Measurements from ENCODE around the gene ZNF853. TPM values are rescaled to one million over a fixed set of nuclear protein-coding genes. Genes with fewer than 3 reads are reported as not detected.

ZNF853 gene
- total and polyA plus RNA-seq, 2 donors (not counting 3 experiments of a cell fraction or from before 2014, with no cell fraction given) = 0.47 to 0.58 TPM

GRCh38 chr7:6600093-6600492 lies 15.3 kb upstream of the ZNF853 start:
- CTCF ChIA-PET = interaction anchor here (1.0 to 1.3 kb wide), 2 partner anchors 10 to 84 kb away, joined by 4 to 6 read pairs; partner anchors contain the start of gene INTS15
- no peak overlapping the region for H3K9ac ChIP-seq (replicated peaks; ENCODE audit: extremely low read depth, insufficient read depth, low read length)
- no peak for FAIRE-seq

GRCh38 chr7:6604458-6604857 lies 11.0 kb upstream of the ZNF853 start:
- dilution Hi-C loops (cut with MboI; ENCODE audit: extremely low pct_ligation_motif_present, low sequenced_read_pairs) = no loop called here

More at GRCh38 chr7:6600093-6600492, 15.3 kb upstream of the ZNF853 start:
- H3K27ac ChIP-seq (ENCODE audit: insufficient read depth, low read depth, low read length) = no peak overlapping the region
- DNase-seq (ENCODE audit: low read depth, low spot score) = no peak
- no peak for TF ChIP-seq MAX (IDR thresholded peaks at IDR 0.05; ENCODE audit: insufficient read depth, insufficient read length)
- H3K36me3 ChIP-seq (ENCODE audit: control insufficient read depth in 2 of 2, extremely low read depth in 1 of 2, insufficient read depth in 2 of 2, low read length in 2 of 2) = peaks cover 17 to 32% of the 10 kb centered on the region in 2 experiments
- H3K4me3 ChIP-seq (replicated peaks in 1 of 3; ENCODE audit: insufficient read depth in 1 of 3, low read depth in 1 of 3, low read length in 3 of 3) = no peak overlapping the region
- H3K9me3 ChIP-seq (replicated peaks; ENCODE audit: control insufficient read depth, insufficient read depth, low read length) = no peaks in the 10 kb centered on the region
- H3K4me1 ChIP-seq (ENCODE audit: control insufficient read depth, extremely low read depth, insufficient read depth, low read length) = no peaks in the 10 kb centered on the region
- no peaks in the 10 kb centered on the region for H4K20me1 ChIP-seq (replicated peaks; ENCODE audit: control insufficient read depth, extremely low read depth, insufficient read depth, low read length)
- POLR2A ChIA-PET = no interaction called here
- no peak overlapping the region for H3K4me2 ChIP-seq (ENCODE audit: insufficient read depth, low read length)
- no peaks in the 10 kb centered on the region for H3K9me1 ChIP-seq (replicated peaks; ENCODE audit: control insufficient read depth, extremely low read depth, insufficient read depth, low read length)
- no peaks in the 10 kb centered on the region for H3K79me2 ChIP-seq (ENCODE audit: control insufficient read depth, insufficient read depth, low read length)
- BruUV-seq (replicated peaks) = no TSS peak
- no peak overlapping the region for H2AFZ ChIP-seq (ENCODE audit: low read depth, low read length)
- no peaks in the 10 kb centered on the region for H3K27me3 ChIP-seq (ENCODE audit: control insufficient read depth in 2 of 2, insufficient read depth in 2 of 2, low read length in 2 of 2)
- dilution Hi-C loops (cut with MboI; ENCODE audit: extremely low pct_ligation_motif_present, low sequenced_read_pairs) (no loop called here), intact Hi-C loops (cut with micrococcal nuclease) (no loop called here)

More at GRCh38 chr7:6604458-6604857, 11.0 kb upstream of the ZNF853 start:
- H3K27me3 ChIP-seq (ENCODE audit: control insufficient read depth in 2 of 2, insufficient read depth in 2 of 2, low read length in 2 of 2) = no peaks in the 10 kb centered on the region
- POLR2A ChIA-PET = no interaction called here
- FAIRE-seq (no peak), DNase-seq (ENCODE audit: low read depth, low spot score) (no peak)
- H3K4me2 ChIP-seq (ENCODE audit: insufficient read depth, low read length) = no peak overlapping the region
- CTCF ChIA-PET = interaction anchor here (0.8 to 1.2 kb wide), 2 partner anchors 45 to 88 kb away, joined by 3 read pairs; no protein-coding TSS in a partner anchor
- H3K79me2 ChIP-seq (ENCODE audit: control insufficient read depth, insufficient read depth, low read length) = no peaks in the 10 kb centered on the region
- H3K4me1 ChIP-seq (ENCODE audit: control insufficient read depth, extremely low read depth, insufficient read depth, low read length) = no peaks in the 10 kb centered on the region
- H3K4me3 ChIP-seq (replicated peaks in 1 of 3; ENCODE audit: insufficient read depth in 1 of 3, low read depth in 1 of 3, low read length in 3 of 3) = no peak overlapping the region
- H3K9ac ChIP-seq (replicated peaks; ENCODE audit: extremely low read depth, insufficient read depth, low read length) = no peak overlapping the region
- no peaks in the 10 kb centered on the region for H3K9me3 ChIP-seq (replicated peaks; ENCODE audit: control insufficient read depth, insufficient read depth, low read length)
- no peaks in the 10 kb centered on the region for H4K20me1 ChIP-seq (replicated peaks; ENCODE audit: control insufficient read depth, extremely low read depth, insufficient read depth, low read length)
- no TSS peak for BruUV-seq (replicated peaks)
- no peak for TF ChIP-seq POLR2AphosphoS5 (IDR thresholded peaks at IDR 0.05; ENCODE audit: insufficient read depth, low read depth, low read length)
- TF ChIP-seq EZH2 (IDR thresholded peaks at IDR 0.05; ENCODE audit: borderline replicate concordance, low read depth, low read length, severe bottlenecking) = no peak
- no peak for TF ChIP-seq JUN (IDR thresholded peaks at IDR 0.05; ENCODE audit: borderline replicate concordance, insufficient read depth, insufficient read length, low read depth)
- no peak for TF ChIP-seq CTCF (IDR thresholded peaks at IDR 0.05; ENCODE audit: extremely low read depth in 1 of 2, insufficient read depth in 1 of 2, low read depth in 1 of 2, low read length in 2 of 2)
- no peak for TF ChIP-seq MYC (IDR thresholded peaks at IDR 0.05; ENCODE audit: low read depth, low read length)
- TF ChIP-seq MAX (IDR thresholded peaks at IDR 0.05; ENCODE audit: insufficient read depth, insufficient read length) = no peak
- TF ChIP-seq FOS (IDR thresholded peaks at IDR 0.05; ENCODE audit: borderline replicate concordance, insufficient read depth, low read length) = no peak
- no peak for TF ChIP-seq POLR2A (IDR thresholded peaks at IDR 0.05; ENCODE audit: low read depth, low read length)
- TF ChIP-seq GATA2 (IDR thresholded peaks at IDR 0.05; ENCODE audit: insufficient read depth, insufficient read length, low read depth, low read length) = no peak
- H2AFZ ChIP-seq (ENCODE audit: low read depth, low read length) = no peak overlapping the region
- no peaks in the 10 kb centered on the region for H3K9me1 ChIP-seq (replicated peaks; ENCODE audit: control insufficient read depth, extremely low read depth, insufficient read depth, low read length)
- intact Hi-C loops (cut with micrococcal nuclease) = no loop called here
- no peak overlapping the region for H3K27ac ChIP-seq (ENCODE audit: insufficient read depth, low read depth, low read length)
- peaks cover 9 to 14% of the 10 kb centered on the region in 2 experiments for H3K36me3 ChIP-seq (ENCODE audit: control insufficient read depth in 2 of 2, extremely low read depth in 1 of 2, insufficient read depth in 2 of 2, low read length in 2 of 2)
